Neural cell (in vitro differentiated cells): ENCODE measurements around the gene IGFL2. TPM values are rescaled to one million over a fixed set of nuclear protein-coding genes. Genes with fewer than 3 reads are reported as not detected.

Source experiments
- H2AFZ ChIP-seq: fragments of 200-600, 300-800 bp; sonication (generic), shearing (Covaris generic); 2 replicates; pipeline ENCODE4 v1.6.0; 2014; ENCODE audit warnings: low read depth, mild to moderate bottlenecking, antibody characterized with exemption, low read length, moderate library complexity
- H3F3A ChIP-seq: fragments of 200-600 bp; shearing (Covaris generic); 2 replicates; pipeline ENCODE4 v1.6.1; 2016; ENCODE audit warnings: mild to moderate bottlenecking, moderate library complexity, mixed read lengths, antibody characterized with exemption, low read length; ENCODE audit not compliant: insufficient read depth, poor library complexity, severe bottlenecking
- H3K27ac ChIP-seq: fragments of 200-600, 300-800 bp; sonication (generic), shearing (Covaris generic); 2 replicates; pipeline ENCODE4 v1.5.1; 2014; ENCODE audit warnings: mild to moderate bottlenecking, low read length, moderate library complexity
- H3K27me3 ChIP-seq: fragments of 300-800, 200-600 bp; sonication (generic), shearing (Covaris generic); 2 replicates; pipeline ENCODE4 v1.6.0; 2014; ENCODE audit warnings: mild to moderate bottlenecking, low read depth, low read length, moderate library complexity; ENCODE audit not compliant: insufficient read depth
- H3K36me3 ChIP-seq: fragments of 300-800, 200-600 bp; sonication (generic), shearing (Covaris generic); 2 replicates; pipeline ENCODE4 v1.5.1; 2014; ENCODE audit warnings: mild to moderate bottlenecking, antibody characterized with exemption, low read length, moderate library complexity; ENCODE audit not compliant: insufficient read depth
- H3K4me2 ChIP-seq: fragments of 300-800, 200-600 bp; sonication (generic), shearing (Covaris generic); 2 replicates; pipeline ENCODE4 v1.6.0; 2014; ENCODE audit warnings: mild to moderate bottlenecking, low read length
- H3K4me3 ChIP-seq: fragments of 300-800, 200-600 bp; sonication (generic), shearing (Covaris generic); 2 replicates; pipeline ENCODE4 v1.5.1; 2014; ENCODE audit warnings: mild to moderate bottlenecking, low read length, moderate library complexity
- H3K79me2 ChIP-seq: fragments of 200-600 bp; shearing (Covaris generic); replicated peaks from 2 replicates; pipeline ENCODE4 v1.6.0; 2014; ENCODE audit warnings: mild to moderate bottlenecking, low read length, moderate library complexity; ENCODE audit not compliant: insufficient read depth
- H3K9ac ChIP-seq: fragments of 300-800, 200-600 bp; sonication (generic), shearing (Covaris generic); 2 replicates; pipeline ENCODE4 v1.6.1; 2016; ENCODE audit warnings: mild to moderate bottlenecking, low read length, mixed read lengths
- H3K9me2 ChIP-seq: fragments of 200-600 bp; shearing (Covaris generic); 2 replicates; pipeline ENCODE4 v1.6.1; 2016; ENCODE audit warnings: mild to moderate bottlenecking, low read length, mixed read lengths; ENCODE audit not compliant: insufficient read depth
- H3K9me3 ChIP-seq: fragments of 200-600, 300-800 bp; sonication (generic), shearing (Covaris generic); 2 replicates; pipeline ENCODE4 v1.6.1; 2016; ENCODE audit warnings: mild to moderate bottlenecking, mixed run types, low read length, moderate library complexity, mixed read lengths
- H4K20me1 ChIP-seq: fragments of 200-600 bp; shearing (Covaris generic); 2 replicates; pipeline ENCODE4 v1.6.1; 2016; ENCODE audit warnings: mild to moderate bottlenecking, mixed run types; ENCODE audit not compliant: insufficient read depth
- EP300 ChIP-seq: fragments of 450-650 bp; conservative IDR thresholded peaks from 2 replicates; pipeline ENCODE4 v1.6.1; 2014; ENCODE audit warnings: antibody characterized with exemption, mild to moderate bottlenecking, moderate library complexity; ENCODE audit not compliant: poor library complexity, severe bottlenecking
- EZH2 ChIP-seq: fragments of 200-600, 300-800 bp; shearing (Covaris generic), sonication (generic); IDR thresholded peaks from 2 replicates; pipeline ENCODE4 v1.6.1; 2014; ENCODE audit warnings: antibody characterized with exemption, low read length, borderline replicate concordance, mild to moderate bottlenecking; ENCODE audit not compliant: insufficient read depth, poor library complexity, severe bottlenecking
- MXI1 ChIP-seq: fragments of 450-650 bp; conservative IDR thresholded peaks from 2 replicates; pipeline ENCODE4 v1.6.1; 2014; ENCODE audit warnings: antibody characterized with exemption, mild to moderate bottlenecking; ENCODE audit not compliant: poor library complexity, severe bottlenecking
- POLR2AphosphoS5 ChIP-seq: IDR thresholded peaks from 2 replicates; pipeline ENCODE4 v1.6.1; 2012
- RAD21 ChIP-seq: fragments of 450-650 bp; conservative IDR thresholded peaks from 2 replicates; pipeline ENCODE4 v1.6.1; 2014; ENCODE audit warnings: antibody characterized with exemption, mild to moderate bottlenecking, moderate library complexity
- SMC3 ChIP-seq: fragments of 450-650 bp; conservative IDR thresholded peaks from 2 replicates; pipeline ENCODE4 v1.6.1; 2014; ENCODE audit warnings: antibody characterized with exemption, mild to moderate bottlenecking, moderate library complexity; ENCODE audit not compliant: poor library complexity
- TAF1 ChIP-seq: IDR thresholded peaks from 2 replicates; pipeline ENCODE4 v1.6.1; 2012; ENCODE audit warnings: low read depth
- polyA plus RNA-seq: library from polyadenylated mRNA; depleted of rRNA; stranded (reverse); fragments of >200 nt; gene quantifications from 2 replicates; pipeline ENCODE4 v1.2.3, GENCODE V29; 2014
- TF ChIP-seq, protein P1 (sequence below): fragments of 450-650 bp; IDR thresholded peaks from 2 replicates; pipeline ENCODE4 v1.5.1; 2014; ENCODE audit warnings: antibody characterized with exemption, mild to moderate bottlenecking, moderate library complexity; ENCODE audit not compliant: poor library complexity, severe bottlenecking
- TF ChIP-seq, protein P2 (sequence below): IDR thresholded peaks from 2 replicates; pipeline ENCODE4 v1.6.1; 2012; ENCODE audit warnings: borderline replicate concordance

Gene IGFL2
- polyA plus RNA-seq, 1 donor from 2014 or later: not detected

DNA sequence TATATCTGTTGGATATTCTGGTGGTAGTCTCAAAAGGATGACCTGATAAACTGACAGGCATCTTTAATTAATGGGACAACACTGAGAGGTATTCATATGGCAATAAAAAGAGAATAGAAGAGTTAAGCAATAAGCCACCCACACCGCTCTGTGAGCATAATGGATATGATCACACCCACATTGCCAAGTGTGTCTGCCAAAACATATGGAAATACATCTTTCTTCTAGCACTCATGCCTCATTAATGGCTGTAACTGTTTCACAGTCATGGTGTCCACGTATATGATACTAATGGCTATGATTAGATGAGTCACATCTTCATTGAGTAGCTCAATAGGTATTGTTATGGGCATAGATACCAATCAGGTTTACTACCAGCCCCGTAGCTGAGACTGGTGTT is 36.7 kb upstream of the IGFL2 start:
- Histone ChIP-seq H3K9me3 (no peaks in the 10 kb centered on the region), H3F3A (no peaks in the 10 kb centered on the region), H4K20me1 (no peaks in the 10 kb centered on the region), H3K27ac (no peak overlapping the region), H3K4me2 (no peak overlapping the region), H3K79me2 (no peaks in the 10 kb centered on the region), H3K9me2 (no peaks in the 10 kb centered on the region), H2AFZ (no peak overlapping the region), H3K36me3 (no peaks in the 10 kb centered on the region), H3K27me3 (no peaks in the 10 kb centered on the region), H3K4me3 (no peak overlapping the region), H3K9ac (no peak overlapping the region)
- no peak for TF ChIP-seq RAD21
- TF ChIP-seq, protein P1, sequence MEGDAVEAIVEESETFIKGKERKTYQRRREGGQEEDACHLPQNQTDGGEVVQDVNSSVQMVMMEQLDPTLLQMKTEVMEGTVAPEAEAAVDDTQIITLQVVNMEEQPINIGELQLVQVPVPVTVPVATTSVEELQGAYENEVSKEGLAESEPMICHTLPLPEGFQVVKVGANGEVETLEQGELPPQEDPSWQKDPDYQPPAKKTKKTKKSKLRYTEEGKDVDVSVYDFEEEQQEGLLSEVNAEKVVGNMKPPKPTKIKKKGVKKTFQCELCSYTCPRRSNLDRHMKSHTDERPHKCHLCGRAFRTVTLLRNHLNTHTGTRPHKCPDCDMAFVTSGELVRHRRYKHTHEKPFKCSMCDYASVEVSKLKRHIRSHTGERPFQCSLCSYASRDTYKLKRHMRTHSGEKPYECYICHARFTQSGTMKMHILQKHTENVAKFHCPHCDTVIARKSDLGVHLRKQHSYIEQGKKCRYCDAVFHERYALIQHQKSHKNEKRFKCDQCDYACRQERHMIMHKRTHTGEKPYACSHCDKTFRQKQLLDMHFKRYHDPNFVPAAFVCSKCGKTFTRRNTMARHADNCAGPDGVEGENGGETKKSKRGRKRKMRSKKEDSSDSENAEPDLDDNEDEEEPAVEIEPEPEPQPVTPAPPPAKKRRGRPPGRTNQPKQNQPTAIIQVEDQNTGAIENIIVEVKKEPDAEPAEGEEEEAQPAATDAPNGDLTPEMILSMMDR: no peak

DNA sequence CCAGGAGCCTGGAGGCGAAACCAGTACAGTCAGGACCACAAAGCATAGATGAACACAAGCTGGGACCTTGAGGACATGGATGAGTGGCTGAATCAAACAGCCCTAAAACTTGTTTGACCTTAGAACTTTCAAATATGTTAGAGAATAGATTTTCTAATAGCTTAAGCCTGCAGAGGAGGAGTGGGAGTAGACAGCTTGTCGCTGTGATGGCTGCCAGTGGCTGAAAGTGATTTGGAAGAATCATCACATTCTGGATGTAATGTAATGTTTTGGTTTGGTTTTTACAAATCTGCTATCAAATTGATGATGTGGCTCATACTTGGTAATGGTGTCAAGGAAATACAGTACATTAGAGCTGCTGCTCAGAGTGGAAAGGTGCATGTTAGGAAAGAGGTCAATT is 35.5 kb upstream of the IGFL2 start:
- H3K9me2 ChIP-seq: no peaks in the 10 kb centered on the region
- no peaks in the 10 kb centered on the region for H3K79me2 ChIP-seq
- H3K9ac ChIP-seq: no peak overlapping the region
- H3K9me3 ChIP-seq: no peaks in the 10 kb centered on the region
- no peak overlapping the region for H3K27ac ChIP-seq
- H2AFZ ChIP-seq: no peak overlapping the region
- no peak for TF ChIP-seq RAD21
- TF ChIP-seq SMC3: no peak
- no peak for TF ChIP-seq EP300
- TF ChIP-seq POLR2AphosphoS5: no peak
- TF ChIP-seq MXI1: no peak
- no peak for TF ChIP-seq EZH2
- TF ChIP-seq TAF1: no peak
- TF ChIP-seq, protein P1: no peak
- TF ChIP-seq, protein P2, sequence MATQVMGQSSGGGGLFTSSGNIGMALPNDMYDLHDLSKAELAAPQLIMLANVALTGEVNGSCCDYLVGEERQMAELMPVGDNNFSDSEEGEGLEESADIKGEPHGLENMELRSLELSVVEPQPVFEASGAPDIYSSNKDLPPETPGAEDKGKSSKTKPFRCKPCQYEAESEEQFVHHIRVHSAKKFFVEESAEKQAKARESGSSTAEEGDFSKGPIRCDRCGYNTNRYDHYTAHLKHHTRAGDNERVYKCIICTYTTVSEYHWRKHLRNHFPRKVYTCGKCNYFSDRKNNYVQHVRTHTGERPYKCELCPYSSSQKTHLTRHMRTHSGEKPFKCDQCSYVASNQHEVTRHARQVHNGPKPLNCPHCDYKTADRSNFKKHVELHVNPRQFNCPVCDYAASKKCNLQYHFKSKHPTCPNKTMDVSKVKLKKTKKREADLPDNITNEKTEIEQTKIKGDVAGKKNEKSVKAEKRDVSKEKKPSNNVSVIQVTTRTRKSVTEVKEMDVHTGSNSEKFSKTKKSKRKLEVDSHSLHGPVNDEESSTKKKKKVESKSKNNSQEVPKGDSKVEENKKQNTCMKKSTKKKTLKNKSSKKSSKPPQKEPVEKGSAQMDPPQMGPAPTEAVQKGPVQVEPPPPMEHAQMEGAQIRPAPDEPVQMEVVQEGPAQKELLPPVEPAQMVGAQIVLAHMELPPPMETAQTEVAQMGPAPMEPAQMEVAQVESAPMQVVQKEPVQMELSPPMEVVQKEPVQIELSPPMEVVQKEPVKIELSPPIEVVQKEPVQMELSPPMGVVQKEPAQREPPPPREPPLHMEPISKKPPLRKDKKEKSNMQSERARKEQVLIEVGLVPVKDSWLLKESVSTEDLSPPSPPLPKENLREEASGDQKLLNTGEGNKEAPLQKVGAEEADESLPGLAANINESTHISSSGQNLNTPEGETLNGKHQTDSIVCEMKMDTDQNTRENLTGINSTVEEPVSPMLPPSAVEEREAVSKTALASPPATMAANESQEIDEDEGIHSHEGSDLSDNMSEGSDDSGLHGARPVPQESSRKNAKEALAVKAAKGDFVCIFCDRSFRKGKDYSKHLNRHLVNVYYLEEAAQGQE: no peak
- no peaks in the 10 kb centered on the region for H3F3A ChIP-seq
- H3K27me3 ChIP-seq: no peaks in the 10 kb centered on the region
- H3K4me2 ChIP-seq: no peak overlapping the region
- H4K20me1 ChIP-seq: no peaks in the 10 kb centered on the region
- no peaks in the 10 kb centered on the region for H3K36me3 ChIP-seq
- no peak overlapping the region for H3K4me3 ChIP-seq
